Endodermal cell (in vitro differentiated cells): Measurements from ENCODE around the gene CISH. TPM values are rescaled to one million over a fixed set of nuclear protein-coding genes. Genes with fewer than 3 reads are reported as not detected.

Source experiments
- DNase-seq: peaks from one replicate; pipeline ENCODE4 v3.0.0-alpha.2; 2017
- H3K27ac ChIP-seq: 2 replicates; pipeline ENCODE4 v1.5.1; 2013; ENCODE audit warnings: mild to moderate bottlenecking, low read depth, low read length, moderate library complexity
- H3K27me3 ChIP-seq: 2 replicates; pipeline ENCODE4 v1.6.1; 2013; ENCODE audit warnings: mild to moderate bottlenecking, low read length, moderate library complexity; ENCODE audit not compliant: insufficient read depth, control insufficient read depth, poor library complexity, severe bottlenecking
- H3K36me3 ChIP-seq: 2 replicates; pipeline ENCODE4 v1.7.0; 2013; ENCODE audit warnings: mild to moderate bottlenecking, low read length, moderate library complexity; ENCODE audit not compliant: control insufficient read depth, insufficient read depth
- H3K4me1 ChIP-seq: one replicate; pipeline ENCODE4 v1.7.0; 2013; ENCODE audit warnings: low read length; ENCODE audit not compliant: control insufficient read depth, insufficient read depth
- H3K4me3 ChIP-seq: 2 replicates; pipeline ENCODE4 v1.5.1; 2013; ENCODE audit warnings: mild to moderate bottlenecking, low read length, moderate library complexity
- H3K9ac ChIP-seq: 2 replicates; pipeline ENCODE4 v1.6.1; 2013; ENCODE audit warnings: mild to moderate bottlenecking, low read length, moderate library complexity; ENCODE audit not compliant: poor library complexity, severe bottlenecking; ENCODE audit errors: extremely low read depth
- H3K9me3 ChIP-seq: 2 replicates; pipeline ENCODE4 v1.6.1; 2013; ENCODE audit warnings: mild to moderate bottlenecking, low read length, moderate library complexity; ENCODE audit not compliant: control insufficient read depth
- H3K27ac Mint-ChIP-seq: 2 replicates; pipeline ENCODE4 v1.8.0; 2020; ENCODE audit warnings: mixed read lengths
- H3K27me3 Mint-ChIP-seq: 2 replicates; pipeline ENCODE4 v1.8.0; 2021; ENCODE audit warnings: mild to moderate bottlenecking, mixed read lengths; ENCODE audit not compliant: insufficient read depth
- H3K36me3 Mint-ChIP-seq: 2 replicates; pipeline ENCODE4 v1.8.0; 2020; ENCODE audit warnings: low read depth, mixed read lengths
- H3K4me1 Mint-ChIP-seq: 2 replicates; pipeline ENCODE4 v1.8.0; 2020; ENCODE audit warnings: mixed read lengths
- H3K4me3 Mint-ChIP-seq: 2 replicates; pipeline ENCODE4 v1.8.0; 2020; ENCODE audit warnings: mild to moderate bottlenecking, moderate library complexity, mixed read lengths
- H3K9me3 Mint-ChIP-seq: 2 replicates; pipeline ENCODE4 v1.8.0; 2020; ENCODE audit warnings: mild to moderate bottlenecking, mixed read lengths
- CTCF ChIP-seq: fragments of 200-600 bp; sonication (generic); conservative IDR thresholded peaks from 2 replicates; pipeline ENCODE4 v1.5.0; 2021; ENCODE audit warnings: antibody characterized with exemption, mild to moderate bottlenecking
- WGBS, 2 experiments: methylation state at CpG; one replicate each; pipeline versions ENCODE4 v1.1.5 to v1.1.7; 2013; ENCODE audit warnings: missing lambda C conversion rate in 2 of 2, mixed read lengths in 1 of 2; ENCODE audit not compliant: insufficient coverage in 1 of 2, insufficient read length in 1 of 2; 5-methylcytosine and 5-hydroxymethylcytosine counted together
- total RNA-seq, 2 donors: library from RNA; stranded (reverse); fragmentation: NEBNext Ultra II Directional in 1 of 2; extraction: Animal tissue kit (Norgen Biotek cat#: 25700) in 1 of 2; gene quantifications; 2 replicates in 1 of 2; 3 replicates in 1 of 2; pipeline ENCODE4 v1.2.1, GENCODE V29; 2021

The CISH gene
- total RNA-seq, 2 donors from 2014 or later: 1.2 to 2.0 TPM

- peaks cover 5% of the 10 kb centered on the region for H3K36me3 Mint-ChIP-seq
- peak; percentile 97 for TF ChIP-seq CTCF
- no peaks in the 10 kb centered on the region for H3K9me3 Mint-ChIP-seq
- Histone ChIP-seq H3K27ac (no peak overlapping the region), H3K4me3 (peak overlapping the region; percentile 73), H3K4me1 (no peaks in the 10 kb centered on the region), H3K36me3 (no peaks in the 10 kb centered on the region), H3K9me3 (no peaks in the 10 kb centered on the region), H3K27me3 (peaks cover 14% of the 10 kb centered on the region), H3K9ac (no peak overlapping the region)
- 6% methylated on average over 19 to 24 of the region's 24 CpGs for WGBS, 2 experiments
- peak; percentile 95 for DNase-seq
- H3K4me3 Mint-ChIP-seq: peak overlapping the region; percentile 71
- H3K27ac Mint-ChIP-seq: peak overlapping the region; percentile 59
- H3K27me3 Mint-ChIP-seq: peaks cover 29% of the 10 kb centered on the region
- H3K4me1 Mint-ChIP-seq: peaks cover 17% of the 10 kb centered on the region
Measured at GRCh38 chr3:50616003-50616769, 4.6 kb upstream of the CISH start.

GRCh38 chr3:50615190-50615589, 3.6 kb upstream of the CISH start:
- H3K4me1 ChIP-seq: no peaks in the 10 kb centered on the region
- WGBS, 2 experiments: 25 to 44% methylated on average over 1 of the region's 1 CpG
- no peak overlapping the region for H3K27ac Mint-ChIP-seq
- no peaks in the 10 kb centered on the region for H3K36me3 ChIP-seq
- peaks cover 22% of the 10 kb centered on the region for H3K27me3 ChIP-seq
- peaks cover 39% of the 10 kb centered on the region for H3K27me3 Mint-ChIP-seq
- DNase-seq: no peak
- H3K4me3 ChIP-seq: no peak overlapping the region
- no peaks in the 10 kb centered on the region for H3K9me3 ChIP-seq
- H3K4me1 Mint-ChIP-seq: peaks cover 21% of the 10 kb centered on the region
- no peaks in the 10 kb centered on the region for H3K36me3 Mint-ChIP-seq
- H3K9ac ChIP-seq: no peak overlapping the region
- H3K9me3 Mint-ChIP-seq: no peaks in the 10 kb centered on the region
- H3K27ac ChIP-seq: no peak overlapping the region
- no peak overlapping the region for H3K4me3 Mint-ChIP-seq
- no peak for TF ChIP-seq CTCF

- TF ChIP-seq CTCF: no peak
- DNase-seq: no peak
- Mint-ChIP-seq H3K36me3 (no peaks in the 10 kb centered on the region), H3K4me1 (peaks cover 21% of the 10 kb centered on the region), H3K9me3 (no peaks in the 10 kb centered on the region), H3K27ac (no peak overlapping the region), H3K4me3 (peak overlapping the region; percentile 61), H3K27me3 (peaks cover 45% of the 10 kb centered on the region)
- H3K9me3 ChIP-seq: no peaks in the 10 kb centered on the region
- peaks cover 22% of the 10 kb centered on the region for H3K27me3 ChIP-seq
- no peaks in the 10 kb centered on the region for H3K36me3 ChIP-seq
- no peak overlapping the region for H3K27ac ChIP-seq
- no peak overlapping the region for H3K9ac ChIP-seq
- H3K4me1 ChIP-seq: no peaks in the 10 kb centered on the region
- peak overlapping the region; percentile 75 for H3K4me3 ChIP-seq
- WGBS, 2 experiments: 71 to 75% methylated on average over 6 of the region's 6 CpGs
Measured at GRCh38 chr3:50612970-50613846, 1.6 kb upstream of the CISH start.
